ENCODE data around the gene PPP5C.
A peak's percentile ranks its signal among the peaks of the same experiment; 100 is the strongest.
"Not testable (repeated sequence)": the region's sequence is repeated elsewhere in the genome, so short reads cannot be mapped to it uniquely, and the experiment has no call there.

The PPP5C gene

DNA sequence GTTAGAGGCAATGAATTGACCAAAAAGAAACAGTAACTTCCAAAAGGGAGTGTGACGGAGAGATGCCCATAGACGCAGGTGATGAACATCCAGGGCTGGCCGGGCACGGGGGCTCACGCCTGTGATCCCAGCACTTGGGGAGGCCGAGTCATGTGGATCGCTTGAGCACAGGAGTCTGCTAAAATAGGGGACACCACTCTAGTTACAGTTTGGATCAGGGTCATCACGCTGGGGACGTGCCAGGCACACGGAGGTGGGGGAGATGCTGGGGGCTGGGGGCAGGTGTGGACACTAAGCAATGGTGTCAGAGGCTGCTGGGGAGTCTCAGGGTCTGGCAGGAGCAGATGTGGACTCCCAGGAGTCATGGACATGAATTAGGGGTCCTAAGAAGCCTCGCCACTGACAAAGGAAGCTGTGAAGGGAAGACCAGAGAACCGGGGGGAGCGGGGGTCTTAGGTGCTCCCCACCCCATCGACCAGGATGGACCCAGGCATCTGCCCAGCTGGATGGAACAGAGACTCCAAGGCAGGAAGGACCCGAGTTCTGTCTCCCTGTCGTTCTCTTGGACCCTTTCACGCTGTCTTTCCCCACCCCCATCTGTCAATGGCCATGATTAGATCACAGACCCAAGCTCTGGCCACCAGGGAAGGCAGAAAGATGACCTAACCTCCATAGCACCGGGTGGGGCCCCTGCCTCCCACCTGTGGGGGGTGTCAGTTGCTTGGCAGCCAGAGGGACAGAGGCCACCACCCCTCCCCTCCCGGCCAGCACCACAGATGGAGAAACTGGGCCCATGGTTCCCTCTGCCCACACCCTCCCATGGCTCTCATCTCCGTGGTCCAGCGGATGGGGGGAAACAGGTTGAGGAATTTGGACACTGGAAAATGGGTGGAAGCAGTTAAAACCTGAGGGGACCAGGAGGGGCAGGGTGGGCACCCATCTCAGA lies 46.8 kb downstream of the PPP5C start:
- Mint-ChIP-seq H3K4me1 (peaks cover 9% of the 10 kb centered on the region), H3K9me3 (no peaks in the 10 kb centered on the region), H3K27ac (no peak overlapping the region), H3K27me3 (peaks cover 5% of the 10 kb centered on the region), H3K4me3 (no peak overlapping the region), H3K36me3 (ENCODE audit: low read depth) (peaks cover 21% of the 10 kb centered on the region)
- DNase-seq (no peak), ATAC-seq (no peak)

DNA sequence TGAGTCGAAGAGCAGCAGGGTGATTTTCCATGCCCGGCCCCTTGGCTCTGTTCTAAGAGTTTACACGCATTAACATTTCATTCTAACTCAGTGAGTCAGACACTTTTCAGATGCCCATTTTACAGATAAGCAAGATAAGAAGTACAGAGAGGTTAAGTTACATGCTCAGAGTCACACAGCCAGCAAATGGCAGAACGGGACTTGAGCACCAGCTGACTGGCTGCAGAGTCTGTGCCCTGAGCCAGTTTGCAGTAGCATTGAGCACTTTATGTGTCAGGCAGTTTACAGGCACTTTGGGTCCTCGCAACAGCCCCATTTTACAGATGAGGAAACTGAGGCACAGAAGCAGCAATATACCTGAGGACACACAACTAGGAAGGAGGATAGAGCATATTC lies 47.5 kb downstream of the PPP5C start:
- Mint-ChIP-seq H3K27ac (no peak overlapping the region), H3K36me3 (ENCODE audit: low read depth) (peaks cover 16% of the 10 kb centered on the region), H3K9me3 (no peaks in the 10 kb centered on the region), H3K27me3 (peaks cover 8% of the 10 kb centered on the region), H3K4me1 (peaks cover 9% of the 10 kb centered on the region), H3K4me3 (no peak overlapping the region)
- DNase-seq: no peak
- ATAC-seq: peak; percentile 24

DNA sequence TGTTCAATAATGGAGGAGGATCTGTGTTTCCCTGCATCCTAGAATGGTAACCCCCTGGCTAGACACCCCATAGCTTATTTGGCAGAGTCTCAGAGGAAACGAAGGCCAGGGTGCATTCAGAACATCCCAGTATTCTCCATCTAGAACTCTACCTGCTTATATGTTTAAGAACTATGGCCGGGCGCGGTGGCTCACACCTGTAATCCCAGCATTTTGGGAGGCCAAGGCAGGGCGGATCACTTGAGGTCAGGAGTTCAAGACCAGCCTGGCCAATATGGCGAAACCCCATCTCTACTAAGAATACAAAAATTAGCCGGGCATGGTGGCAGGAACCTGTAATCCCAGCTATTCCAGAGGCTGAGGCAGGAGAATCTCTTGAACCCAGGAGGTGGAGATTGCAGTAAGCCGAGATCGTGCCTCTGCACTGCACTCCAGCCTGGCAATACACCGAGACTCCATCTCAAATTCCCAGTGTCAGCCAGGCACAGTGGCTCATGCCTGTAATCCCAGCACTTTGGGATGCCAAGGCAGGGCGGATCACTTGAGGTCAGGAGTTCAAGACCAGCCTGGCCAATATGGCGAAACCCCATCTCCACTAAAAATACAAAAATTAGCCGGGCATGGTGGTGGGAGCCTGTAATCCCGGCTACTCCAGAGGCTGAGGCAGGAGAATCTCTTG lies 51.1 kb downstream of the PPP5C start:
- not testable (repeated sequence) for H3K4me1 Mint-ChIP-seq; H3K4me3 Mint-ChIP-seq; DNase-seq; H3K27ac Mint-ChIP-seq; ATAC-seq; H3K36me3 Mint-ChIP-seq (ENCODE audit: low read depth); H3K9me3 Mint-ChIP-seq
- H3K27me3 Mint-ChIP-seq: peaks cover 27% of the 10 kb centered on the region

DNA sequence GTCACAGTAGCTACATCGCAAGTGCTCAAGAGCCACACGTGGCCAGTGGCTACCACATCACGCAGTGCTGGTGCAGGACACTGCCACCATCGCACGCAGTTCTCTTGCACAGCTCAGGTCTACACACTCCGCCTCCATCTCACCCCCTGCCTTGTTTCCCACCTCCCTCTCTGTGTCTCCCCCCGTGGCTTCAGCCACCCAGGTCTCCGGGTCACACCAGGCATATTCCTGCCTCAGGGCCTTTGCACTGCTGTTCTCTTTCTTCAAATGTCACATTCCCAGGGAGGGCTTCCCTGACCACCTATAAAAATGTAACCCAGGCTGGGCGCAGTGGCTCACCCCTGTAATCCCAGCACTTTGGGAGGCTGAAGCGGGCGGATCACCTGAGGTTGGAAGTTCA lies 55.8 kb downstream of the PPP5C start:
- Mint-ChIP-seq H3K27me3 (peaks cover 64% of the 10 kb centered on the region), H3K9me3 (no peaks in the 10 kb centered on the region), H3K27ac (no peak overlapping the region), H3K36me3 (ENCODE audit: low read depth) (no peaks in the 10 kb centered on the region), H3K4me3 (no peak overlapping the region), H3K4me1 (peaks cover 14% of the 10 kb centered on the region)
- DNase-seq: no peak
- no peak for ATAC-seq

DNA sequence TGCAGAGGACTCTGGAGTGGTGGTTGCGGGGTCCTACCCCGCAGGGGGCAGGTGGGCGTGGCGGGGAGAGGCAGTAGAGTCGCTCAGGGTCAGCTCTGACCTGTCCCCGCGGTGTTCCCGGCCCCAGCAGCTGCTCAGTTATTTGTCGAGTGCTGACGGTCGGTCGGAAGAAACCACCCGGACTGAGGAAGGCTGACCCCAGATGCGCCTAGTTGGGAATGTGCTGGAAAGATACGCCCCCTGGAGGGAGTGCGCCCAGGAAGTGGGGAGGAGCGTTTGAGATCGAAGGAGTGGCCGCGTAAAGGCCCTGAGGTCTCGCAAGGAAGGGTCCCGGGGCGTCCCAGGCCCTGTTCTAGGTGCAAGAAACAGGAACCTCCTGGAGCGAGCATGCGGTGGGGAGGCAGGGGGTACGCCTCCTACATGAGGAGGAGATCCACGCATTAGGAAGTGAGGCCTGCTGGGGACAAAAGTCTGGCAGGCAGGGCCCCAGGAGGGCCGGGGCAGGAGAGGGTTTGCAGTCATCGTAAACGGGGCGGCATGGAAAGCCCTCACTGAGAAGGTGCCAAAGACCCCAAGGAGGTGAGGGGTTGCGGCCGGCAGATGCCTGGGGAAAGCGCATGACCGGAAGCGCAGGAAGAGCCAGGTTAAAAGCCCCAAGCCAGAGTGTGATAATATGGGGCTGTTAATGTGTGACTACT lies 57.3 kb downstream of the PPP5C start:
- Mint-ChIP-seq H3K9me3 (no peaks in the 10 kb centered on the region), H3K27ac (no peak overlapping the region), H3K4me1 (peaks cover 14% of the 10 kb centered on the region), H3K36me3 (ENCODE audit: low read depth) (no peaks in the 10 kb centered on the region), H3K4me3 (peak overlapping the region; percentile 54), H3K27me3 (peaks cover 73% of the 10 kb centered on the region)
- ATAC-seq: peak; percentile 13
- DNase-seq: no peak

DNA sequence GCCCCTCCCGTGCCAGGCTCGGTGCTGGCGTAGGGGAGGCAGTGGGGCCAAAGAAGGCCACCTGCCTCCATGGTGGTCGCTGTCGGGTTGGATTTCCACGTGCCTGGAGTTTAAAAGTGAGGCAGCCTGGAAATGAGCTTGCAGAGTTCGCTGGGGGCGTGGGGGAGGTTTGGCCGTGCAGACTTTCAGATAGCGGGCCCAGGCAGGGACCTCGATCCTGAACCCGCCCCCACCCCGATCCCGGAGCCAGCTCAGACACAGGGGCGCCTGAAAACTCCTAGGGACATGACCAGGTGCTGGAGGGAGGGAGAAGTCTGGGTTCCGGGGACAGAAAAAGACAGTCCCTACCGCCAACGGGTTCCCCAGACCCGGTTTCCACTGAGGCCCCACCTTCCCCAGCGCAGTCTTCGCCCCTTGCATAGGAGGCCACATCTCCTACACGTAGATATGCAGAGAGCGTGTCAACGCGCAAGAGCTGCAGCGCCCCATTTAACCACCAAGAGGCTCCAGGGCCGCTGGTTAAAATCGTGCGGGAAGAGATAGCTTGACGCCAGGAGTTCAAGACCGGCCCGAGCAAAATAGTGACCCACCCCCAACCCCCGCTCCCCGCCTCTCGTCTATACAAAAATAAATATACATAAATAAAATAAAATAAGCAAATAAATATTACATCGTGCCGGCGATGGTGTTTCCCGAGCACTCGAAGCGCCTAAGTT lies 58.0 kb downstream of the PPP5C start:
- DNase-seq (no peak), ATAC-seq (no peak)
- Mint-ChIP-seq H3K4me1 (peaks cover 14% of the 10 kb centered on the region), H3K9me3 (no peaks in the 10 kb centered on the region), H3K4me3 (peak overlapping the region; percentile 54), H3K27me3 (peaks cover 68% of the 10 kb centered on the region), H3K36me3 (ENCODE audit: low read depth) (no peaks in the 10 kb centered on the region), H3K27ac (no peak overlapping the region)

DNA sequence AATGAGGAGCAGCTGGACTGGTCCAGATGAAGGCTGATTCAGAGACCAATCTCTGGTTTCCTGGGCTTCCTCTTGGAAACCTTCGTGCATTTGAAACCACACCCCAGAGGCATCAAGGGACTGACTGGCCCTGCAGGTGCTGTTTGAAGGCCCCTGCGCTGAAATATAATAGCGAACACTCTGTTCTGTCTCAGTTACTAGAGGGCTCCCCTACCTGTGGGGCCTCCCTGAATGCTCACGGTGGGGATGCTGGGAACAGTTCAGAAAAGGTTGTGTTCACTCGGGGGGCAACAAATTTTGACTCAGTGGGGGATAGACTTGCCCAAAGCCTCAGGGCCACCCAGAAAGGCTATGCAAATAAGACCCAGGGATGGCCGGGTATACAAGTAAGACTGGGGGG lies 60.1 kb downstream of the PPP5C start:
- Mint-ChIP-seq H3K4me1 (peaks cover 14% of the 10 kb centered on the region), H3K4me3 (no peak overlapping the region), H3K9me3 (no peaks in the 10 kb centered on the region), H3K27ac (no peak overlapping the region), H3K36me3 (ENCODE audit: low read depth) (no peaks in the 10 kb centered on the region), H3K27me3 (peaks cover 79% of the 10 kb centered on the region)
- DNase-seq: no peak
- ATAC-seq: no peak

DNA sequence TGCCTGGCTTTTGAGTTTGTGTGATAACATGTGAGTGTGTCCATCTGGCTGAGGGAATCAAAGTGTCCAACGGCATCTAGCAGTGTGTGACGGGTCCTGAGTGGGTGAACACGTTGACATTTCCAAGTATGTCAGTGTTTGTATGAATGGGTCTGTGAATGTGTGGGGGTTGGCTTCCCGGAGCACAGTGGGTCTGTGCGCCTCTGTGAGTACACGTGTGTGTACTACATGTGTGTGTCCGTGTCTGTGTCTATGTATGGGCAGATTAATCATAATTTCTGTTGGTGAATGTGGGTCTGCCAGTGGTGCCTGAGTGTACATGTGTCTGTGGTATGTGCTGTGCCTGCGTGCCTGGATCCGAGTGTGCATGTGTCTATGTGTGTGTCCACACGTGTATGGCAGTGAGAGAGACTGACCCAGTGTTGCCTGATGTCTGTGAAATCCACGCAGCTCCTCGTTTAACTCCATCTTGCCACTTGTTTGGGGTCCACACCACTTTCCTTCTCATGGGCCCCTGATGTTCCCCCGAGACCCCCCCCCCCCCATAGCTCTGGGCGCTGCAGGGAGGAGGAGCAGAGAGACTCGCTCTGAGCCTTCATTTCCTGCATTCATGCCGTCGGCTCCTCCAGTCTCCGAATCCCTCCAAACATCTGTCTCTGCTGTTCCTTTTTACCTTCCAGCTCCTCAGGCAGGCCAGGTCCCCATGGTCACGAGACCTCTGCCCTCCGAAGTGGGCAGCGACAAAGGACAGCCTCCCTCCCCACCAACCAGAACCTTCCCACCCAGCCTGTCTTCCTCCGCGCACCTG lies 61.2 kb downstream of the PPP5C start:
- peaks cover 82% of the 10 kb centered on the region for H3K27me3 Mint-ChIP-seq
- H3K4me1 Mint-ChIP-seq: peaks cover 16% of the 10 kb centered on the region
- H3K36me3 Mint-ChIP-seq (ENCODE audit: low read depth): no peaks in the 10 kb centered on the region
- H3K9me3 Mint-ChIP-seq: no peaks in the 10 kb centered on the region
- no peak for ATAC-seq
- no peak overlapping the region for H3K27ac Mint-ChIP-seq
- no peak overlapping the region for H3K4me3 Mint-ChIP-seq
- no peak for DNase-seq

DNA sequence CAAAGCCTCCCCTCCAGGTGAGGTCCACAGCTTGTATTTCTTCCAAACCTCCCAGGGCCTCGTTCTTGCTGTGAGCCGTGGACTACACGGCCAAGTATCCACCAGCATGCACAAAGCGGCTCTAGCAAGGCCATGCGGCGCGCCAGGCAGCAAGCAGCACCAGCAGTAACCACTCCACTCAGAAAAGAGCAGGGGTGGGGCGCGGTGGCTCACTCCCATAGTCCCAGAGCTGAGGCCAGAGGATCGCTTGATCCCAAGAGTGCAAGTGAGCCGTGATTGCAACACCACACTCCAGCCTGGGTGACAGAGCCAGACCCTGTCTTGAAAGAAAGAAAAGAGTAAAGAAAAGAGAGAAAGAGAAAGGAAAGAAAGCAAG lies 61.8 kb downstream of the PPP5C start:
- Mint-ChIP-seq H3K9me3 (no peaks in the 10 kb centered on the region), H3K27ac (no peak overlapping the region), H3K4me3 (no peak overlapping the region), H3K27me3 (peaks cover 79% of the 10 kb centered on the region), H3K4me1 (peaks cover 15% of the 10 kb centered on the region), H3K36me3 (ENCODE audit: low read depth) (no peaks in the 10 kb centered on the region)
- DNase-seq: no peak
- no peak for ATAC-seq

DNA sequence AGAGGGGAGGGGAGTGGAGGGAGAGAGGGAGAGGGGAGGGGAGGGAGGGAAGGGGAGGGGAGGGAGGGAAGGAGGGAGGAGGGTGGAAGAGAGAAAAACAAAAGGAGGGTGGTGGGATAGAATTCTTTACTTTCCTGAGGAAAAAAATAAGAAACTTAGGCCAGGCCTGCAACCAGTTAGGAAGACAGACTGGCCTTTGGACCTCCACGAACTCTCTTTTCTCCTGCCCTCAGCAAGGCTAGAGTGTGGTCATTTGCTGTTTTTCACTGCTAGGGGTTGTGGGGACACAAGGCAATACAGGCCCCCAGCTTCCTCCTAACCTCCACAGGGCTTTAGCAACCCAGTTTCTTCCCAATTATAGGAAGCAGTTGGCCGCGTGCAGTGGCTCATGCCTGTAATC lies 62.3 kb downstream of the PPP5C start:
- Mint-ChIP-seq H3K9me3 (no peaks in the 10 kb centered on the region), H3K27me3 (peaks cover 79% of the 10 kb centered on the region), H3K4me1 (peaks cover 9% of the 10 kb centered on the region), H3K4me3 (no peak overlapping the region), H3K36me3 (ENCODE audit: low read depth) (no peaks in the 10 kb centered on the region), H3K27ac (no peak overlapping the region)
- ATAC-seq (no peak), DNase-seq (no peak)

DNA sequence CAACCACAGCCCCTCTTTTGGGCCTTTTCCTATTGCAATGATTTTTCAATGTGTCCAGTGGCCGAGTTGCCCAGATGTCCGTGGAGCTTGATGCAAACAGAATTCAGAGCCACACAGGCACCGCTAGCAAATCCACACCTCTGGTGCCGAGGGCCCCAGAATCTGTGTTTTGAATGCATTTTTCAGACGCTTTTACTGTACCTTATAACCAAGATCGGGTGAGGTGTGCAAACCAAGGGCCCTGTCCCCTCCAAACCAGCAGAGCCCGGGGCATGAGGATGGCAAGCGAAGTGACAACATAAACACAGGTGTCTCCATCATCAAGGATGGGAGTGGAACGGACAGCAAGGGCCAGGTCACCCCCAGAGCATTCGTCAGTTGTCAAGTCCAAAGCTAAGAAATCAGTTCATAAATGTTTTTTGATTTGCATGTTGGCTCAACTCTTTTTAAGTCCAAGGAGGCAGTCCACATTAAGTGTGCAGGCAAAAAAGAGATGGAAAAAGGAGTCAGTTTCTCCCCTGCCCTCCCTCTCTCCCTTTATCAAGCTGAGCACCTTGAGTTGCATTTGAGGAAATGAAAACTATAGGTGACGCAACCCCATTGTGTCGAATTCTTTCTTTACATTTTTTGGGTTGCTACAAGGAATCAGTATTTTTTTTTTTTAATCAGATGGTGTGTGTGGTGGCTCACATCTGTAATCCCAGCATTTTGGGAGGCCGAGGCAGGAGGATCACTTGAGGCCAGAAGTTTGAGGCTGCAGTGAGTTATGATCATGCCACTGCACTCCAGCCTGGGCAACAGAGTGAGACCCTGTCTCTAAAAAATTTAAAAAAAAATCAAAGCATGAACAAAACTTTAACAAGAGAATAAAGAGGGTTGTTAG lies 63.6 kb downstream of the PPP5C start:
- no peak for ATAC-seq
- peaks cover 3% of the 10 kb centered on the region for H3K4me1 Mint-ChIP-seq
- no peak overlapping the region for H3K4me3 Mint-ChIP-seq
- DNase-seq: no peak
- no peak overlapping the region for H3K27ac Mint-ChIP-seq
- H3K27me3 Mint-ChIP-seq: peaks cover 82% of the 10 kb centered on the region
- H3K36me3 Mint-ChIP-seq (ENCODE audit: low read depth): no peaks in the 10 kb centered on the region
- no peaks in the 10 kb centered on the region for H3K9me3 Mint-ChIP-seq

DNA sequence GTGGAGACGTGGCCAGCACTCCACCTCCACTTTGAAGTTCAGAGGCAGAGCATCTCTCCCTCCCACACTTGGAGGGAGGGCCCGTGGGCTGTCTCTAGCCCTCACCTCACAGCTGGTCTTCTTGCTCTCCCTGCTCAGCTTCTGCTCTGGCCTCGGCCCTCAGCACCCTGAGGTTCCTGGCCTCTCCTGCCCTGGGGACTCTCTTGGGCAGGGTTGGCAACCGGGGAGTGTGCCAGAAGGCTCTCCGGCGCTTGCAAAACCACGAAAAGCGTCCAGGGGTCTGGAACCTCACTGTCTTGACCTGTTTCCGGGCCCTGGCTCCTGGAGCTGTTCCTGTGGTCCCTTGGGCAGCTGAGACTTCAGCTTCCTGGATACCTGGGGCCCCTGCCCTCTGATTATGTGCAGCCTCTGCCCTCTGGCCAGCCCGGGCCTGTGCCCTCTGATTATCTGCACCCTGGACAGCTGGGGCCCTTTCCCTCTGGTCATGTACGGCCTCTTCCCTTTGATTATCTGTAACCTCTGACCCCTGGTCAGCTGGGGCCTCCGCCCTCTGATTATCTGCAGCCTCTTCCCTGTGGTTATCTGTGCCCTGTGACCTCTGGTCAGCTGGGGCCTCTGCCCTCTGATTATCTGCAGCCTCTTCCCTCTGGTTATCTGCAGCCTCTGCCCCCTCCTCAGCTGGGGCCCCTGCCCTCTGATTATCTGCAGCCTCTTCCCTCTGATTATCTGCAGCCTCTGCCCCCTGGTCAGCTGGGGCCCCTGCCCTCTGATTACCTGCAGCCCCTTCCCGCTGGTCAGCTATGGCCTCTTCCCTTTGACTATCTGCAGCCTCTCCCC lies 64.4 kb downstream of the PPP5C start:
- Mint-ChIP-seq H3K27ac (no peak overlapping the region), H3K27me3 (peaks cover 83% of the 10 kb centered on the region), H3K9me3 (no peaks in the 10 kb centered on the region), H3K4me1 (peaks cover 7% of the 10 kb centered on the region), H3K36me3 (ENCODE audit: low read depth) (no peaks in the 10 kb centered on the region), H3K4me3 (no peak overlapping the region)
- no peak for ATAC-seq
- DNase-seq: no peak
